ENCODE data around the gene POLR1A.

POLR1A gene

GRCh38 chr2:86105252-86105968 lies at the start of gene POLR1A:
TSS of gene POLR1A (minus strand) at chr2:86105886. CDS start at chr2:86105776, 110 bp downstream.
- in situ Hi-C loops (cut with MboI; ENCODE audit: low sequenced_read_pairs), result loop anchor here (25.0 kb wide), 1 partner anchor 468 kb away; no protein-coding TSS in a partner anchor

GRCh38 chr2:86150502-86150901 lies 44.8 kb upstream of the POLR1A start:
- in situ Hi-C loops (cut with MboI; ENCODE audit: low sequenced_read_pairs), result no loop called here

GRCh38 chr2:86147793-86148192 lies 42.1 kb upstream of the POLR1A start:
- in situ Hi-C loops (cut with MboI; ENCODE audit: low sequenced_read_pairs), result no loop called here

GRCh38 chr2:86143926-86144685 lies 38.4 kb upstream of the POLR1A start:
- in situ Hi-C loops (cut with MboI; ENCODE audit: low sequenced_read_pairs), result no loop called here

- in situ Hi-C loops (cut with MboI; ENCODE audit: low sequenced_read_pairs), result no loop called here
Measured at GRCh38 chr2:86143307-86143706, 37.6 kb upstream of the POLR1A start.

GRCh38 chr2:86142436-86143257 lies 37.0 kb upstream of the POLR1A start:
- in situ Hi-C loops (cut with MboI; ENCODE audit: low sequenced_read_pairs), result no loop called here

GRCh38 chr2:86140969-86141392 lies 35.3 kb upstream of the POLR1A start:
- in situ Hi-C loops (cut with MboI; ENCODE audit: low sequenced_read_pairs), result no loop called here

GRCh38 chr2:86139981-86140380 lies 34.3 kb upstream of the POLR1A start:
- in situ Hi-C loops (cut with MboI; ENCODE audit: low sequenced_read_pairs), result no loop called here

- in situ Hi-C loops (cut with MboI; ENCODE audit: low sequenced_read_pairs), result no loop called here
Measured at GRCh38 chr2:86138736-86139625, 33.3 kb upstream of the POLR1A start.

- in situ Hi-C loops (cut with MboI; ENCODE audit: low sequenced_read_pairs), result no loop called here
Measured at GRCh38 chr2:86136141-86136540, 30.5 kb upstream of the POLR1A start.

GRCh38 chr2:86135653-86136052 lies 30.0 kb upstream of the POLR1A start:
- in situ Hi-C loops (cut with MboI; ENCODE audit: low sequenced_read_pairs), result no loop called here

- in situ Hi-C loops (cut with MboI; ENCODE audit: low sequenced_read_pairs), result no loop called here
Measured at GRCh38 chr2:86134709-86135108, 29.0 kb upstream of the POLR1A start.

GRCh38 chr2:86124683-86125082 lies 19.0 kb upstream of the POLR1A start:
- in situ Hi-C loops (cut with MboI; ENCODE audit: low sequenced_read_pairs), result loop anchor here (25.0 kb wide), 1 partner anchor 487 kb away; no protein-coding TSS in a partner anchor

GRCh38 chr2:86123328-86123925 lies 17.7 kb upstream of the POLR1A start:
- in situ Hi-C loops (cut with MboI; ENCODE audit: low sequenced_read_pairs), result loop anchor here (25.0 kb wide), 1 partner anchor 486 kb away; no protein-coding TSS in a partner anchor

- in situ Hi-C loops (cut with MboI; ENCODE audit: low sequenced_read_pairs), result loop anchor here (25.0 kb wide), 1 partner anchor 481 kb away; no protein-coding TSS in a partner anchor
Measured at GRCh38 chr2:86118130-86118529, 12.4 kb upstream of the POLR1A start.

GRCh38 chr2:86107031-86107430 lies 1.3 kb upstream of the POLR1A start:
- in situ Hi-C loops (cut with MboI; ENCODE audit: low sequenced_read_pairs), result loop anchor here (25.0 kb wide), 1 partner anchor 470 kb away; no protein-coding TSS in a partner anchor

GRCh38 chr2:86105969-86106945 lies 571 bp upstream of the POLR1A start, which contains the start of gene PTCD3:
TSS of gene PTCD3 (plus strand) at chr2:86106235. CDS start at chr2:86106248, 13 bp downstream.
- in situ Hi-C loops (cut with MboI; ENCODE audit: low sequenced_read_pairs), result loop anchor here (25.0 kb wide), 1 partner anchor 469 kb away; no protein-coding TSS in a partner anchor

GRCh38 chr2:86102157-86102556 lies 3.5 kb downstream of the POLR1A start:
- in situ Hi-C loops (cut with MboI; ENCODE audit: low sequenced_read_pairs), result loop anchor here (25.0 kb wide), 1 partner anchor 465 kb away; no protein-coding TSS in a partner anchor

Data from HL-60/S4 treated with phorbol 12-myristate 13-acetate at 8.2 ng/mL for 4 days and 3 days (cell line).